ENCODE measurements around the gene BCAR3. TPM values are rescaled to one million over a fixed set of nuclear protein-coding genes. Genes with fewer than 3 reads are reported as not detected.

The BCAR3 gene
- total RNA-seq, 3 donors from 2014 or later (not counting 1 experiment from before 2014, with no cell fraction given), result 0.52 to 6.5 (median 2.4) TPM

DNA sequence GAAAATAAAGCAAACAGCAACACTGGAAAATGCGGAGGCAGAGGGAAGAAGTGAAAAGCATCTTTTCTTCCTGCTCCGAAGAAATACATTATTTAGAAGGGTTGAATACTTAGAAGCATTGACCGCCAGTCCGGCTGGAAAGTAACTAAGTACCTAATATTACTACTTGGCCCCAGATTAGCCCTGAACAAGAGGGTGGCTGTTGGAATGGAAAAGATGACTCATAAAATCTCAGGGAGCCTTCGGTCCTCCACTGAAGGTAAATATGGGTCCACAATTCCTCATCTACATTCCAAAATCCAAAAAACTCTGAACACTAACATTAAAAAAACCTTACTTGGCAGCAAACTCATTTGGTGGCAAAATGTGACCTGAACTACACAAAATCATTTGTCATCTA, 40.1 kb downstream of the BCAR3 start:
- TF ChIP-seq, protein P1, sequence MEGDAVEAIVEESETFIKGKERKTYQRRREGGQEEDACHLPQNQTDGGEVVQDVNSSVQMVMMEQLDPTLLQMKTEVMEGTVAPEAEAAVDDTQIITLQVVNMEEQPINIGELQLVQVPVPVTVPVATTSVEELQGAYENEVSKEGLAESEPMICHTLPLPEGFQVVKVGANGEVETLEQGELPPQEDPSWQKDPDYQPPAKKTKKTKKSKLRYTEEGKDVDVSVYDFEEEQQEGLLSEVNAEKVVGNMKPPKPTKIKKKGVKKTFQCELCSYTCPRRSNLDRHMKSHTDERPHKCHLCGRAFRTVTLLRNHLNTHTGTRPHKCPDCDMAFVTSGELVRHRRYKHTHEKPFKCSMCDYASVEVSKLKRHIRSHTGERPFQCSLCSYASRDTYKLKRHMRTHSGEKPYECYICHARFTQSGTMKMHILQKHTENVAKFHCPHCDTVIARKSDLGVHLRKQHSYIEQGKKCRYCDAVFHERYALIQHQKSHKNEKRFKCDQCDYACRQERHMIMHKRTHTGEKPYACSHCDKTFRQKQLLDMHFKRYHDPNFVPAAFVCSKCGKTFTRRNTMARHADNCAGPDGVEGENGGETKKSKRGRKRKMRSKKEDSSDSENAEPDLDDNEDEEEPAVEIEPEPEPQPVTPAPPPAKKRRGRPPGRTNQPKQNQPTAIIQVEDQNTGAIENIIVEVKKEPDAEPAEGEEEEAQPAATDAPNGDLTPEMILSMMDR (IDR thresholded peaks at IDR 0.05), result no peak
- DNase-seq, result no peak
- Mint-ChIP-seq H3K27me3 (ENCODE audit: low read depth in 2 of 2) (no peaks in the 10 kb centered on the region), H3K4me3 (no peak overlapping the region), H3K27ac (no peak overlapping the region), H3K9me3 (no peaks in the 10 kb centered on the region), H3K36me3 (no peaks in the 10 kb centered on the region), H3K4me1 (no peaks in the 10 kb centered on the region)
- Histone ChIP-seq H3K36me3 (ENCODE audit: control insufficient read depth, insufficient read depth, low read length) (no peaks in the 10 kb centered on the region), H3K4me3 (ENCODE audit: low read length) (no peak overlapping the region), H3K27me3 (ENCODE audit: control insufficient read depth, insufficient read depth, low read length) (no peaks in the 10 kb centered on the region), H3K27ac (ENCODE audit: low read length) (no peak overlapping the region), H3K9me3 (ENCODE audit: control insufficient read depth, insufficient read depth, low read length) (no peaks in the 10 kb centered on the region), H3K4me1 (ENCODE audit: control insufficient read depth, insufficient read depth, low read length) (peaks cover 6% of the 10 kb centered on the region)
- intact Hi-C loops (cut with micrococcal nuclease), result no loop called here
- no peak for ATAC-seq
- WGBS (ENCODE audit: insufficient coverage), result 92% methylated on average over 3 of the region's 5 CpGs

GRCh38 chr1:93640656-93641440, 40.8 kb downstream of the BCAR3 start:
- intact Hi-C loops (cut with micrococcal nuclease), result no loop called here
- no peaks in the 10 kb centered on the region for H3K36me3 Mint-ChIP-seq
- no peak overlapping the region for H3K27ac Mint-ChIP-seq

GRCh38 chr1:93638981-93639380, 42.7 kb downstream of the BCAR3 start:
- peaks cover 6% of the 10 kb centered on the region for H3K4me1 ChIP-seq (ENCODE audit: control insufficient read depth, insufficient read depth, low read length)
- TF ChIP-seq, protein P1 (IDR thresholded peaks at IDR 0.05), result no peak
- no peaks in the 10 kb centered on the region for H3K36me3 Mint-ChIP-seq
- H3K4me1 Mint-ChIP-seq, result no peaks in the 10 kb centered on the region
- no peaks in the 10 kb centered on the region for H3K9me3 Mint-ChIP-seq
- H3K36me3 ChIP-seq (ENCODE audit: control insufficient read depth, insufficient read depth, low read length), result no peaks in the 10 kb centered on the region
- H3K27ac Mint-ChIP-seq, result no peak overlapping the region
- no peak overlapping the region for H3K27ac ChIP-seq (ENCODE audit: low read length)
- H3K27me3 Mint-ChIP-seq (ENCODE audit: low read depth in 2 of 2), result no peaks in the 10 kb centered on the region
- DNase-seq, result no peak
- ATAC-seq, result no peak
- H3K4me3 ChIP-seq (ENCODE audit: low read length), result no peak overlapping the region
- H3K4me3 Mint-ChIP-seq, result no peak overlapping the region
- H3K9me3 ChIP-seq (ENCODE audit: control insufficient read depth, insufficient read depth, low read length), result no peaks in the 10 kb centered on the region
- no peaks in the 10 kb centered on the region for H3K27me3 ChIP-seq (ENCODE audit: control insufficient read depth, insufficient read depth, low read length)
- intact Hi-C loops (cut with micrococcal nuclease), result no loop called here
- WGBS (ENCODE audit: insufficient coverage), result 92% methylated on average over 8 of the region's 8 CpGs

More at GRCh38 chr1:93640656-93641440, 40.8 kb downstream of the BCAR3 start:
- H3K27me3 ChIP-seq (ENCODE audit: control insufficient read depth, insufficient read depth, low read length), result no peaks in the 10 kb centered on the region
- DNase-seq (no peak), ATAC-seq (no peak)
- no peaks in the 10 kb centered on the region for H3K4me1 Mint-ChIP-seq
- H3K4me3 Mint-ChIP-seq, result no peak overlapping the region
- H3K9me3 Mint-ChIP-seq, result no peaks in the 10 kb centered on the region
- H3K27ac ChIP-seq (ENCODE audit: low read length), result no peak overlapping the region
- H3K9me3 ChIP-seq (ENCODE audit: control insufficient read depth, insufficient read depth, low read length), result no peaks in the 10 kb centered on the region
- H3K27me3 Mint-ChIP-seq (ENCODE audit: low read depth in 2 of 2), result no peaks in the 10 kb centered on the region
- no peaks in the 10 kb centered on the region for H3K36me3 ChIP-seq (ENCODE audit: control insufficient read depth, insufficient read depth, low read length)
- WGBS (ENCODE audit: insufficient coverage), result 91% methylated on average over 6 of the region's 8 CpGs
- TF ChIP-seq, protein P1 (IDR thresholded peaks at IDR 0.05), result no peak
- peaks cover 6% of the 10 kb centered on the region for H3K4me1 ChIP-seq (ENCODE audit: control insufficient read depth, insufficient read depth, low read length)
- no peak overlapping the region for H3K4me3 ChIP-seq (ENCODE audit: low read length)

Data from natural killer cell (primary cell).